GM18519 (cell line): ENCODE measurements around the gene USP13.

Experiments used
- ATAC-seq: cut with Tn5 transposase; IDR thresholded peaks from one replicate; pipeline ENCODE4 v1.9.1; 2021; ENCODE audit warnings: mild to moderate bottlenecking, moderate library complexity; ENCODE audit not compliant: unreplicated experiment, low FRiP score

USP13 gene

DNA sequence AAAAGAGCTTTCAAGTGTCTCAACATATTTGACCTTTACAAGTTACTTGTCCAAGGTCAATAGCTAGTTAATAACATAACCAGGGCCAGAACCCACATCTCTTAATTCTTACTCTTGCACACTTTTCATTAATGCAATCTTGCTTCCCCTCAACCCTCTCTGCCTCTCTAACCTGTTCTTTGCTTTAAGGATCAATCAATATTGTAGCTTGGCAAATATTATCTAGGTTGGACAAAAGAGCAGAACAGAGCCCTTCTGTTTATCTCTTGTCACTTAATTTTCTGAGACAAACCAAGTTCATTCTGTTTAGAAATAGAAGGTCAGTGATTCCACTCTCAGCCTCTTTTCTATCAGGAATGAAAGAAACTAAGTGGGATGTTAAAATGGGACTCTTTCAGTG is 180.5 kb downstream of the USP13 start:
- ATAC-seq = no peak

DNA sequence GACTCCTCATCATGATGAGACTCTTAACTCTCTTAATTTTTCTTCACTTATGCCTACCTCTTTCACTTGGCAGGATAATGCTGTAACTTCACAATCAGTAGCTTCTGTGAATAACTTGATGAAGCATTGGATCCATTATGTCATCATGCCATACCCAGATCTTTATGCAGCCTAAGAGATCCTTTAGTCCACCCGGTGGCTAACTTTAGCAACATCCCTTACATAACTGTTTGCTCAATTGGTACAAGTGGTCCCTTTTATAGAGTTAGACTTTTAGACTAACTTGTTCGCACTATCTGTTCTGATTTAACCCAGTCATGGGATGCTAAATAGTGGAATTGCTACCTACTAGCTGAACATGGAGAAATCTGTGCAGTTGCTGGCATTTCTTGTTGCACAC is 184.5 kb downstream of the USP13 start:
- ATAC-seq = no peak
